Nephron (organoid): ENCODE results near the gene OR5T3.

Experiments used
- H3K27ac Mint-ChIP-seq, 3 experiments: 2 replicates each; pipeline ENCODE4 v1.8.0; 2020; ENCODE audit warnings: mixed read lengths in 3 of 3, mild to moderate bottlenecking in 2 of 3, moderate library complexity in 1 of 3
- H3K27me3 Mint-ChIP-seq: 2 replicates; pipeline ENCODE4 v1.8.0; 2021; ENCODE audit warnings: low read depth, mild to moderate bottlenecking, moderate library complexity, mixed read lengths
- H3K36me3 Mint-ChIP-seq: 2 replicates; pipeline ENCODE4 v1.8.0; 2020; ENCODE audit warnings: low read depth, mixed read lengths
- H3K4me1 Mint-ChIP-seq: 2 replicates; pipeline ENCODE4 v1.8.0; 2020; ENCODE audit warnings: mixed read lengths
- H3K4me3 Mint-ChIP-seq, 3 experiments: 2 replicates each; pipeline ENCODE4 v1.8.0; 2020; ENCODE audit warnings: mild to moderate bottlenecking in 3 of 3, mixed read lengths in 3 of 3, moderate library complexity in 2 of 3
- H3K9me3 Mint-ChIP-seq: 2 replicates; pipeline ENCODE4 v1.8.0; 2020; ENCODE audit warnings: mixed read lengths
- CTCF ChIP-seq, 3 experiments: fragments of 200-600 bp; sonication (generic); IDR thresholded peaks; one replicate each; pipeline ENCODE4 v1.5.0; 2021; ENCODE audit warnings: antibody characterized with exemption in 3 of 3; ENCODE audit not compliant: unreplicated experiment in 3 of 3

The OR5T3 gene

DNA sequence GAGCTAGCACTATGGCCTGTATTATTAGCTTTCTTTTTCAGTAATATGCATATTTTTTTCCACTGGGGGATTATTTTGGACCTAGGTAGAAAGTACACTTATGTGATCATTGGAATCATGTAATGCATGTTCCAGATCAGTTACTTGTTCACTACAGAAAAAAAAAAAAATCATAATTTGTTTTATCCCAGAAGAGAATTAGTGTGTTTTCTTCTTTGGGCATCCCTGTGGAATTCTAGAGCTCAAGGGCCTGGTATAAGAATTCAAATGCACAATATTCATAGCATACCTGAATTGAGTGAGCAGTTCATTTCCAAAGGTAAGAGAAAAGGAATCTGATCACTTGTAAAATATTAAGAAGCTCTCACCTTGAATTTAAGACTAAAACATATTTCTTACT is 21.8 kb downstream of the OR5T3 start, which contains the start of gene OR5T1:
Gene OR5T1, plus strand, starts transcription at position 301 of the 400 bp plus-strand sequence. CDS start 1,485 bp downstream, outside the sequence.
- TF ChIP-seq CTCF (IDR thresholded peaks at IDR 0.05; ENCODE audit: unreplicated experiment in 3 of 3): no peak
- H3K4me3 Mint-ChIP-seq: no peak within 1 kb of the TSS
- H3K9me3 Mint-ChIP-seq: no peaks in the 10 kb centered on the region
- no peaks in the 10 kb centered on the region for H3K4me1 Mint-ChIP-seq
- H3K36me3 Mint-ChIP-seq: no peaks in the 10 kb centered on the region
- no peak within 1 kb of the TSS for H3K27ac Mint-ChIP-seq
- no peaks in the 10 kb centered on the region for H3K27me3 Mint-ChIP-seq

GRCh38 chr11:56292154-56292553 is 40.1 kb downstream of the OR5T3 start, which contains the start of gene OR8H1:
OR8H1 (minus strand) TSS chr11:56292254; CDS start chr11:56291062, 1,192 bp downstream.
- no peaks in the 10 kb centered on the region for H3K9me3 Mint-ChIP-seq
- no peak for TF ChIP-seq CTCF (IDR thresholded peaks at IDR 0.05; ENCODE audit: unreplicated experiment in 3 of 3)
- H3K27me3 Mint-ChIP-seq: no peaks in the 10 kb centered on the region
- H3K36me3 Mint-ChIP-seq: no peaks in the 10 kb centered on the region
- H3K27ac Mint-ChIP-seq: no peak within 1 kb of the TSS
- H3K4me1 Mint-ChIP-seq: no peaks in the 10 kb centered on the region
- no peak within 1 kb of the TSS for H3K4me3 Mint-ChIP-seq

- TF ChIP-seq CTCF (IDR thresholded peaks at IDR 0.05; ENCODE audit: unreplicated experiment in 3 of 3): no peak
- Mint-ChIP-seq H3K9me3 (no peaks in the 10 kb centered on the region), H3K36me3 (no peaks in the 10 kb centered on the region), H3K27ac (no peak overlapping the region), H3K27me3 (no peaks in the 10 kb centered on the region), H3K4me3 (no peak overlapping the region), H3K4me1 (no peaks in the 10 kb centered on the region)
Observed at GRCh38 chr11:56296898-56297297, 44.8 kb downstream of the OR5T3 start.
